Gastroesophageal sphincter (tissue), 3 donors: ENCODE measurements around the gene ZBTB20.

ENCODE experiments used
- EP300 ChIP-seq: sonication (generic); formaldehyde crosslinking; IDR thresholded peaks from one replicate; pipeline ENCODE4 v1.6.1; 2017; ENCODE audit warnings: antibody characterized with exemption, mild to moderate bottlenecking
- POLR2A ChIP-seq, 2 donors: fragments of 450-650 bp; IDR thresholded peaks; one replicate each; pipeline ENCODE4 v1.6.1; 2017; ENCODE audit warnings: antibody characterized with exemption in 2 of 2, mild to moderate bottlenecking in 2 of 2, moderate library complexity in 1 of 2
- POLR2AphosphoS5 ChIP-seq: sonication (generic); formaldehyde crosslinking; IDR thresholded peaks from one replicate; pipeline ENCODE4 v1.6.1; 2017; ENCODE audit warnings: antibody characterized with exemption
- TF ChIP-seq, protein P1 (sequence below), 4 experiments: fragments of 200-600 bp in 2 of 4; fragments of 450-650 bp in 2 of 4; sonication (generic) in 1 of 4; IDR thresholded peaks; one replicate each; pipeline ENCODE4 v1.5.1; 2017 to 2019; ENCODE audit warnings: antibody characterized with exemption in 4 of 4, mild to moderate bottlenecking in 2 of 4, moderate library complexity in 2 of 4

DNA sequence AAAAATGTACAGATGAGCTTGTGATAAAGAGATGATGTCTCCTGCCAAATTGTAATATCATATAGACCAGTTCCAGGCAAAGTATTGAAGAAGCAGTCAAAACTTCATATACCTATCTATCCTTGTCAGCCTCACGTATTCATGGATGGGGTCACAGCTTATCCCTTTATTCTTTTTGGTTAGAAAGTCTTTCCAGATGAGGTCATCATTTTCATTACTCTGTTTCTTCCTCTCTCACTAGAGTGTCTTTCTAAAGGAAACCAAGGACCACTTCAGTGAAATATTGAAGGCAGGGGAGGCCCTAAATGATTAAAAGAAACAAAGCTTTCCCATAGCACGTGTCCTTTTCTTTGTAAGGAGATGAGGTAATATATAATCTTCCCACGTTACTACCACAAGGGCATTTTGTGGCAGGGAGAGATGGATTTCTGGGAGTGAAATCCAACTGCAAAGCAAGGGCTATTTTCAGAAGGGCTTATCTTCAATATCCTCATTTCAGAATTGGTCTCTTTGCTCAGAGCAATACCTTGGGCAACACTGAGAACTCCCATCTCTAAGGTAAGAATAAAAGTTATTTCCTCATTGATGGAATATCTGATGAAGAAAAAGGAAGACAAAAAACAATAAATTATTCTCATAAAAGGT is 593.0 kb downstream of the ZBTB20 start:
- no peak for TF ChIP-seq POLR2AphosphoS5
- TF ChIP-seq, protein P1, sequence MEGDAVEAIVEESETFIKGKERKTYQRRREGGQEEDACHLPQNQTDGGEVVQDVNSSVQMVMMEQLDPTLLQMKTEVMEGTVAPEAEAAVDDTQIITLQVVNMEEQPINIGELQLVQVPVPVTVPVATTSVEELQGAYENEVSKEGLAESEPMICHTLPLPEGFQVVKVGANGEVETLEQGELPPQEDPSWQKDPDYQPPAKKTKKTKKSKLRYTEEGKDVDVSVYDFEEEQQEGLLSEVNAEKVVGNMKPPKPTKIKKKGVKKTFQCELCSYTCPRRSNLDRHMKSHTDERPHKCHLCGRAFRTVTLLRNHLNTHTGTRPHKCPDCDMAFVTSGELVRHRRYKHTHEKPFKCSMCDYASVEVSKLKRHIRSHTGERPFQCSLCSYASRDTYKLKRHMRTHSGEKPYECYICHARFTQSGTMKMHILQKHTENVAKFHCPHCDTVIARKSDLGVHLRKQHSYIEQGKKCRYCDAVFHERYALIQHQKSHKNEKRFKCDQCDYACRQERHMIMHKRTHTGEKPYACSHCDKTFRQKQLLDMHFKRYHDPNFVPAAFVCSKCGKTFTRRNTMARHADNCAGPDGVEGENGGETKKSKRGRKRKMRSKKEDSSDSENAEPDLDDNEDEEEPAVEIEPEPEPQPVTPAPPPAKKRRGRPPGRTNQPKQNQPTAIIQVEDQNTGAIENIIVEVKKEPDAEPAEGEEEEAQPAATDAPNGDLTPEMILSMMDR (IDR thresholded peaks at IDR 0.05) = no peak
- no peak for TF ChIP-seq POLR2A (IDR thresholded peaks at IDR 0.05)
- TF ChIP-seq EP300 = no peak
